SK-N-SH (cell line): ENCODE measurements around the gene CDCP1. TPM values are rescaled to one million over a fixed set of nuclear protein-coding genes. Genes with fewer than 3 reads are reported as not detected.
A peak's percentile ranks its signal among the peaks of the same experiment; 100 is the strongest.

Source experiments
- CTCF ChIA-PET: fragments of 300-600, 350-600 bp; formaldehyde crosslinking; extraction: SDS; loops from one replicate; lab custom pipeline; 2021; lab: Yijun Ruan, JAX
- POLR2A ChIA-PET: fragments of 350-600 bp; sonication (Branson Sonifier 250); formaldehyde crosslinking; extraction: SDS; loops from one replicate; lab custom pipeline; 2020; ENCODE audit warnings: antibody characterized with exemption, inconsistent platforms; lab: Yijun Ruan, JAX
- DNase-seq: peaks from one replicate; pipeline ENCODE4 v3.0.0; 2012
- H2AFZ ChIP-seq: fragments of 200-600 bp; sonication (generic); 2 replicates; pipeline ENCODE4 v1.8.1; 2016; ENCODE audit warnings: antibody characterized with exemption, mild to moderate bottlenecking, low read depth
- H3F3A ChIP-seq: fragments of 200-600 bp; sonication (generic); replicated peaks from 2 replicates; pipeline ENCODE3; 2016; ENCODE audit warnings: antibody characterized with exemption, mild to moderate bottlenecking; ENCODE audit not compliant: insufficient read depth
- H3K27ac ChIP-seq, 2 experiments: fragments of 200-500 bp in 1 of 2; fragments of 200-600 bp in 1 of 2; sonication (Bioruptor generic) in 1 of 2; sonication (generic), shearing (Covaris generic) in 1 of 2; 2 replicates each; pipeline versions ENCODE4 v1.5.1 to v1.6.1; 2014 to 2016; ENCODE audit warnings: low read depth in 2 of 2, inconsistent platforms in 1 of 2, low read length in 1 of 2, mild to moderate bottlenecking in 1 of 2, mixed read lengths in 1 of 2
- H3K27me3 ChIP-seq: fragments of 200-600 bp; sonication (generic), shearing (Covaris generic); 2 replicates; pipeline ENCODE4 v1.6.1; 2016; ENCODE audit warnings: mixed run types; ENCODE audit not compliant: insufficient read depth
- H3K36me3 ChIP-seq, 2 experiments: fragments of 200-500 bp in 1 of 2; fragments of 200-600 bp in 1 of 2; sonication (Bioruptor generic) in 1 of 2; sonication (generic) in 1 of 2; replicated peaks in 1 of 2; 2 replicates each; pipeline versions ENCODE3 to v1.5.1; 2014 to 2016; ENCODE audit warnings: low read length in 1 of 2, mild to moderate bottlenecking in 1 of 2; ENCODE audit not compliant: insufficient read depth in 2 of 2, control insufficient read depth in 1 of 2
- H3K4me1 ChIP-seq, 2 experiments: fragments of 200-500 bp in 1 of 2; fragments of 200-600 bp in 1 of 2; sonication (Bioruptor generic) in 1 of 2; sonication (generic), shearing (Covaris generic) in 1 of 2; 2 replicates each; pipeline versions ENCODE4 v1.5.1 to v1.6.1; 2014 to 2016; ENCODE audit warnings: low read depth in 1 of 2, low read length in 1 of 2, mixed run types in 1 of 2; ENCODE audit not compliant: insufficient read depth in 2 of 2, control insufficient read depth in 1 of 2
- H3K4me2 ChIP-seq: fragments of 200-600 bp; sonication (generic), shearing (Covaris generic); 2 replicates; pipeline ENCODE4 v1.6.1; 2017; ENCODE audit warnings: mixed run types
- H3K4me3 ChIP-seq, 2 experiments: fragments of 200-500 bp in 1 of 2; fragments of 200-600 bp in 1 of 2; sonication (Bioruptor generic) in 1 of 2; sonication (generic), shearing (Covaris generic) in 1 of 2; 2 replicates each; pipeline versions ENCODE4 v1.5.1 to v1.8.1; 2014 to 2016; ENCODE audit warnings: low read depth in 2 of 2, inconsistent platforms in 1 of 2, low read length in 1 of 2, mild to moderate bottlenecking in 1 of 2, mixed read lengths in 1 of 2, moderate library complexity in 1 of 2
- H3K79me2 ChIP-seq: fragments of 200-600 bp; sonication (generic); 2 replicates; pipeline ENCODE4 v1.8.1; 2017; ENCODE audit warnings: mild to moderate bottlenecking; ENCODE audit not compliant: insufficient read depth
- H3K9ac ChIP-seq: fragments of 200-600 bp; sonication (generic); 2 replicates; pipeline ENCODE4 v1.6.1; 2017; ENCODE audit warnings: mixed run types
- H3K9me2 ChIP-seq: fragments of 200-600 bp; sonication (generic); 2 replicates; pipeline ENCODE4 v1.6.1; 2017; ENCODE audit warnings: mixed run types
- H3K9me3 ChIP-seq: fragments of 200-600 bp; sonication (generic); 2 replicates; pipeline ENCODE4 v1.6.1; 2017; ENCODE audit warnings: mixed run types, mild to moderate bottlenecking, moderate library complexity
- H4K20me1 ChIP-seq: fragments of 200-600 bp; sonication (generic); 2 replicates; pipeline ENCODE4 v1.6.1; 2017; ENCODE audit warnings: mild to moderate bottlenecking, mixed run types; ENCODE audit not compliant: insufficient read depth
- GABPA ChIP-seq: IDR thresholded peaks from 2 replicates; pipeline ENCODE4 v1.4.0; 2012; ENCODE audit warnings: low read depth, mild to moderate bottlenecking
- MEF2A ChIP-seq: IDR thresholded peaks from 2 replicates; pipeline ENCODE4 v1.4.0; 2012; ENCODE audit warnings: low read depth, borderline replicate concordance
- POLR2AphosphoS5 ChIP-seq: IDR thresholded peaks from 2 replicates; pipeline ENCODE4 v1.6.1; 2012; ENCODE audit warnings: low read depth, low read length
- RAD21 ChIP-seq: IDR thresholded peaks from 2 replicates; pipeline ENCODE4 v1.6.1; 2012; ENCODE audit warnings: mild to moderate bottlenecking, low read length
- SMC3 ChIP-seq: IDR thresholded peaks from 2 replicates; pipeline ENCODE4 v1.6.1; 2012; ENCODE audit warnings: low read depth, low read length, improper control_type of control experiment
- TAF1 ChIP-seq: IDR thresholded peaks from 2 replicates; pipeline ENCODE4 v1.6.1; 2012; ENCODE audit warnings: low read depth, mild to moderate bottlenecking, low read length, moderate library complexity, borderline replicate concordance
- TCF12 ChIP-seq: IDR thresholded peaks from 2 replicates; pipeline ENCODE4 v1.4.0; 2012
- TEAD4 ChIP-seq: IDR thresholded peaks from 2 replicates; pipeline ENCODE4 v1.4.0; 2012; ENCODE audit warnings: mild to moderate bottlenecking, borderline replicate concordance; ENCODE audit not compliant: insufficient read depth
- YY1 ChIP-seq: IDR thresholded peaks from 2 replicates; pipeline ENCODE4 v1.4.0; 2012; ENCODE audit warnings: low read depth, mild to moderate bottlenecking
- WGBS: methylation state at CpG from one replicate; pipeline ENCODE4 v1.1.6; 2017; ENCODE audit warnings: low lambda C conversion rate; 5-methylcytosine and 5-hydroxymethylcytosine counted together
- polyA plus RNA-seq, 3 experiments: library from polyadenylated mRNA; depleted of rRNA; stranded (reverse); fragments of >200 nt; gene quantifications; 2 replicates each; pipeline ENCODE4 v1.2.3, GENCODE V29; 2012
- TF ChIP-seq, protein P1 (sequence below): IDR thresholded peaks from 2 replicates; pipeline ENCODE4; 2012
- TF ChIP-seq, protein P2 (sequence below): fragments of 150-350 bp; IDR thresholded peaks from 2 replicates; pipeline ENCODE4 v1.6.1; 2017; ENCODE audit warnings: antibody characterized with exemption, low read length, low read depth, borderline replicate concordance
- TF ChIP-seq, protein P3 (sequence below): fragments of 200-600 bp; sonication (generic); IDR thresholded peaks from 2 replicates; pipeline ENCODE4 v1.6.1; 2017; ENCODE audit warnings: antibody characterized with exemption, mild to moderate bottlenecking, moderate library complexity

Gene CDCP1
- polyA plus RNA-seq, 1 of the 3 experiments (the other 2 are of a cell fraction), result 3.6 TPM

DNA sequence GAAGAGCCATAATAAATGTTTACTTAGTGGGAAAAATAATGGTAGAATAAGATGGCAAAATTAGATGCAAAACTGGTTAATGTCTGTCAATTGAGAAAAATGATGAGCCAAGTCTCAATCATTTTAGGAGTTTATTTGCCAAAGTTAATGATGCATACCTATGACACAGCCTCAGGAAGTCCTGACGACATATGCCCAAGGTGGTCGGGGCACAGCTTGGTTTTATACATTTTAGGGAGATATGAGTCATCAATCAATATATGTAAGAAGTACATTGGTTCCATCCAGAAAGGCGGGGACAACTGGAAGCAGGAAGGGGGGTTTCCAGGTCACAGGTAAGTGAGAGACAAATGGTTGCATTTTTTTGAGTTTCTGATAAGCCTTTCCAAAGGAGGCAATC is 88.6 kb downstream of the CDCP1 start:
- Histone ChIP-seq H3K4me3 (no peak overlapping the region), H3K27me3 (no peaks in the 10 kb centered on the region), H3K9me2 (no peaks in the 10 kb centered on the region), H2AFZ (no peak overlapping the region), H3K36me3 (no peaks in the 10 kb centered on the region), H3K79me2 (no peaks in the 10 kb centered on the region), H3K4me1 (peaks cover 0 to 21% of the 10 kb centered on the region in 2 experiments; a peak in 2 of 4 replicates), H4K20me1 (no peaks in the 10 kb centered on the region), H3K9me3 (no peaks in the 10 kb centered on the region), H3F3A (peaks cover 16% of the 10 kb centered on the region), H3K27ac (no peak overlapping the region), H3K4me2 (no peak overlapping the region), H3K9ac (no peak overlapping the region)
- WGBS, result 61% methylated on average over 3 of the region's 3 CpGs
- TF ChIP-seq GABPA (no peak), TAF1 (no peak)
- TF ChIP-seq, protein P1, sequence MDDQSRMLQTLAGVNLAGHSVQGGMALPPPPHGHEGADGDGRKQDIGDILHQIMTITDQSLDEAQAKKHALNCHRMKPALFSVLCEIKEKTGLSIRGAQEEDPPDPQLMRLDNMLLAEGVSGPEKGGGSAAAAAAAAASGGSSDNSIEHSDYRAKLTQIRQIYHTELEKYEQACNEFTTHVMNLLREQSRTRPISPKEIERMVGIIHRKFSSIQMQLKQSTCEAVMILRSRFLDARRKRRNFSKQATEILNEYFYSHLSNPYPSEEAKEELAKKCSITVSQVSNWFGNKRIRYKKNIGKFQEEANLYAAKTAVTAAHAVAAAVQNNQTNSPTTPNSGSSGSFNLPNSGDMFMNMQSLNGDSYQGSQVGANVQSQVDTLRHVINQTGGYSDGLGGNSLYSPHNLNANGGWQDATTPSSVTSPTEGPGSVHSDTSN, result no peak
- CTCF ChIA-PET, result interaction anchor here (5.1 to 9.6 kb wide), 2 partner anchors 15 to 153 kb away, joined by 21 to 129 read pairs; no protein-coding TSS in a partner anchor
- POLR2A ChIA-PET, result no interaction called here
- DNase-seq, result no peak

DNA sequence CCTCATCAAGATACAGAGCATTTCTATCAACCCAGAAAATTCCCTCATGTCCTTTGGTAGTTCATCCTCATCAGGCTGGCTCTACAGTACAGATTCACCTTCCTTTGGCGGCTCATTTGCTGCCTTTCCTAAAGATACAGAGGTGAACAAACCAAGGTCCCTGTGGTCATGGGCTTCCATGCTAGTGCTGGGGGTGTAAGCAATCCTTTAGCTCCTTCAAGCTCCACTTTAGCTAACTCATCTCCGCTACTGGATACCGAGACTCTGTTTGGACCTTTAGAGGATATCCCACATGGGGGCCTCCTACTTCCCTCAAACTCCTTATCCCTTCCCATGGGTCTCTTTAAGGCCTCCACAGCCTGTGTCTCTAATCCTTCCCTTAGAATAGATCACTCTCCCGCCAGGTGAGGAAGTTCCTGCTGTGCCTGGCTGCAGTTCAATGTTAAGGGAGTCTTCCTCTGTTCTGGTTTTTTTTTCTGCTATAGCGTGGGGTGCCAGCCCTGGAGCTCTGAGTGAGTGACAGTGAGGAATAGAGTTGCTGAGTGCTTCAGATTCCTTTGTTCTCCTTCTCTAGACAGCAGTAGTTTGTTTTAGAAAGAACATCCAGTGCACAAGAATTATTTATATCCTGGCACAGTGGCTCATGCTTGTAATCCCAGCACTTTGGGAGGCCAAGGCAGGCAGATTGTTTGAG is 89.4 kb downstream of the CDCP1 start:
- WGBS, result 95% methylated on average over 5 of the region's 5 CpGs
- Histone ChIP-seq H3K9me3 (no peaks in the 10 kb centered on the region), H2AFZ (no peak overlapping the region), H3K4me1 (peaks cover 0 to 21% of the 10 kb centered on the region in 2 experiments; a peak in 2 of 4 replicates), H3K4me3 (no peak overlapping the region), H3K27me3 (no peaks in the 10 kb centered on the region), H3K4me2 (no peak overlapping the region), H3K27ac (no peak overlapping the region), H3K36me3 (no peaks in the 10 kb centered on the region), H3F3A (peaks cover 16% of the 10 kb centered on the region), H3K9me2 (no peaks in the 10 kb centered on the region), H3K79me2 (no peaks in the 10 kb centered on the region), H4K20me1 (no peaks in the 10 kb centered on the region), H3K9ac (no peak overlapping the region)
- no peak for DNase-seq
- POLR2A ChIA-PET, result no interaction called here
- TF ChIP-seq POLR2AphosphoS5, result no peak
- TF ChIP-seq, protein P1, result peak; percentile 45; the same call in 1 of the 2 replicates
- CTCF ChIA-PET, result interaction anchor here (1.2 to 9.6 kb wide), 6 partner anchors 14 to 454 kb away, joined by 3 to 129 read pairs (median 4); no protein-coding TSS in a partner anchor

DNA sequence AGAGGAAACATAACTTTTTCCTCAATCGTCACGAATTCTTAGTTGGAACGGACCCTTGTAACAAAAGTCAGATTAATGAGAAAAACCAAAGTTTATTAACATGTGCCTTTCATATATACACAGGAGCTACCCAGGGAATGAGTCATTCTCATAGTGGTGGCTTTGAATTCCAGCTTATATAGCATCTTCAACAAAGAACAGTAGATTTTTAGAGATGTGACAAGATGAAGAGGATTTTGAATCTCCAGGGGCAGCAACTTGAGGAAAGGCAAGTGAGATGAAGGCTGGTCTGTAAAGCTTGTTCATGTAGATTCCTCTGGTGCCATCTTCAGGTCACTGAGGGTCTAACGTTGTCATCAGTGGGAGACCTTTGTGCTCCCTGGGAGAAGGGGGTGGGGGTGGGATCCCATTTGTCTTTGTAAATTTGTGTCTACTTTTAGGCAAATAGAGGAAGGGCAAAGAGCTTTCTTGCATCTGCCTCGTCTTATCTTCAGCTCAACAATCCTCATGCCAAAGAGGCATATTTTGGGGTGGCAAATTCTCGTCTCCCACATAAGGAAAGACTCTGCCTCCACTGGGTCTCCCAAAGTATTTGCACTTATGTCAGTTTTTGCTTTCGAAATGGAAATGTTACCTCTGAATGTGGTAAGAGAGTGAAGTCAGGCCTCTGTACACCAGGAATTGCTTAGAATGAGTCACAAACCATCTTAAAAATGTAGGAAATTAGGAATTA is 90.6 kb downstream of the CDCP1 start:
- Histone ChIP-seq H3K9me2 (no peaks in the 10 kb centered on the region), H3K79me2 (no peaks in the 10 kb centered on the region), H3F3A (peaks cover 16% of the 10 kb centered on the region), H3K4me2 (peak overlapping the region; percentile 48), H3K9me3 (no peaks in the 10 kb centered on the region), H3K4me3 (no peak overlapping the region), H3K27me3 (no peaks in the 10 kb centered on the region), H4K20me1 (no peaks in the 10 kb centered on the region), H3K36me3 (no peaks in the 10 kb centered on the region), H3K9ac (peak overlapping the region; percentile 12), H3K4me1 (peaks cover 0 to 17% of the 10 kb centered on the region in 2 experiments; a peak in 2 of 4 replicates), H3K27ac (peak overlapping the region in 1 of 2 experiments; percentile 67; a peak in 2 of 4 replicates), H2AFZ (no peak overlapping the region)
- peak; percentile 59 for DNase-seq
- ChIA-PET CTCF (interaction anchor here (0.6 to 9.6 kb wide), 10 partner anchors 13 to 455 kb away, joined by 3 to 129 read pairs (median 3); no protein-coding TSS in a partner anchor), POLR2A (no interaction called here)
- WGBS, result 68% methylated on average over 7 of the region's 7 CpGs
- TF ChIP-seq MEF2A (no peak), SMC3 (peak; percentile 35), TCF12 (peak; percentile 7; the same call in 1 of the 2 replicates), RAD21 (peak; percentile 55), YY1 (no peak), TEAD4 (no peak)
- TF ChIP-seq, protein P2, sequence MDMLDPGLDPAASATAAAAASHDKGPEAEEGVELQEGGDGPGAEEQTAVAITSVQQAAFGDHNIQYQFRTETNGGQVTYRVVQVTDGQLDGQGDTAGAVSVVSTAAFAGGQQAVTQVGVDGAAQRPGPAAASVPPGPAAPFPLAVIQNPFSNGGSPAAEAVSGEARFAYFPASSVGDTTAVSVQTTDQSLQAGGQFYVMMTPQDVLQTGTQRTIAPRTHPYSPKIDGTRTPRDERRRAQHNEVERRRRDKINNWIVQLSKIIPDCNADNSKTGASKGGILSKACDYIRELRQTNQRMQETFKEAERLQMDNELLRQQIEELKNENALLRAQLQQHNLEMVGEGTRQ, result no peak
- TF ChIP-seq, protein P1, result peak; percentile 57
- TF ChIP-seq, protein P3, sequence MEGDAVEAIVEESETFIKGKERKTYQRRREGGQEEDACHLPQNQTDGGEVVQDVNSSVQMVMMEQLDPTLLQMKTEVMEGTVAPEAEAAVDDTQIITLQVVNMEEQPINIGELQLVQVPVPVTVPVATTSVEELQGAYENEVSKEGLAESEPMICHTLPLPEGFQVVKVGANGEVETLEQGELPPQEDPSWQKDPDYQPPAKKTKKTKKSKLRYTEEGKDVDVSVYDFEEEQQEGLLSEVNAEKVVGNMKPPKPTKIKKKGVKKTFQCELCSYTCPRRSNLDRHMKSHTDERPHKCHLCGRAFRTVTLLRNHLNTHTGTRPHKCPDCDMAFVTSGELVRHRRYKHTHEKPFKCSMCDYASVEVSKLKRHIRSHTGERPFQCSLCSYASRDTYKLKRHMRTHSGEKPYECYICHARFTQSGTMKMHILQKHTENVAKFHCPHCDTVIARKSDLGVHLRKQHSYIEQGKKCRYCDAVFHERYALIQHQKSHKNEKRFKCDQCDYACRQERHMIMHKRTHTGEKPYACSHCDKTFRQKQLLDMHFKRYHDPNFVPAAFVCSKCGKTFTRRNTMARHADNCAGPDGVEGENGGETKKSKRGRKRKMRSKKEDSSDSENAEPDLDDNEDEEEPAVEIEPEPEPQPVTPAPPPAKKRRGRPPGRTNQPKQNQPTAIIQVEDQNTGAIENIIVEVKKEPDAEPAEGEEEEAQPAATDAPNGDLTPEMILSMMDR, result peak; percentile 53
